ENCODE results near the gene AIFM3.

AIFM3 gene

GRCh38 chr22:20948450-20948849, 18.6 kb upstream of the AIFM3 start:
- H3K79me2 ChIP-seq (ENCODE audit: control insufficient read depth, low read length) = peaks cover 81% of the 10 kb centered on the region
- no peaks in the 10 kb centered on the region for H3F3A ChIP-seq (ENCODE audit: control insufficient read depth, insufficient read depth)
- H3K4me3 ChIP-seq (ENCODE audit: low read length) = no peak overlapping the region
- no peaks in the 10 kb centered on the region for H3K9me3 ChIP-seq (ENCODE audit: control insufficient read depth, insufficient read depth, low read length)
- H3K27ac ChIP-seq (ENCODE audit: low read depth, low read length) = no peak overlapping the region
- no peaks in the 10 kb centered on the region for H3K27me3 ChIP-seq (ENCODE audit: control insufficient read depth, low read length)
- H3K4me2 ChIP-seq (ENCODE audit: low read length) = no peak overlapping the region
- H3K9me2 ChIP-seq (replicated peaks; ENCODE audit: control insufficient read depth, low read length) = no peaks in the 10 kb centered on the region
- TF ChIP-seq CTCF (IDR thresholded peaks at IDR 0.05; ENCODE audit: low read depth, low read length, poor library complexity, severe bottlenecking) (no peak), EZH2phosphoT487 (IDR thresholded peaks at IDR 0.05; ENCODE audit: borderline replicate concordance, low read length) (no peak)
- peaks cover 16% of the 10 kb centered on the region for H4K20me1 ChIP-seq (ENCODE audit: control insufficient read depth, insufficient read depth, low read depth, low read length)
- peaks cover 71% of the 10 kb centered on the region for H3K36me3 ChIP-seq (ENCODE audit: control insufficient read depth, low read length)
- H3K4me1 ChIP-seq (ENCODE audit: control insufficient read depth, low read length) = no peaks in the 10 kb centered on the region

GRCh38 chr22:20948989-20949388, 18.1 kb upstream of the AIFM3 start:
- H3F3A ChIP-seq (ENCODE audit: control insufficient read depth, insufficient read depth) = no peaks in the 10 kb centered on the region
- no peak for TF ChIP-seq CTCF (IDR thresholded peaks at IDR 0.05; ENCODE audit: low read depth, low read length, poor library complexity, severe bottlenecking)
- no peak for TF ChIP-seq EZH2phosphoT487 (IDR thresholded peaks at IDR 0.05; ENCODE audit: borderline replicate concordance, low read length)
- H4K20me1 ChIP-seq (ENCODE audit: control insufficient read depth, insufficient read depth, low read depth, low read length) = peaks cover 11% of the 10 kb centered on the region
- H3K36me3 ChIP-seq (ENCODE audit: control insufficient read depth, low read length) = peaks cover 73% of the 10 kb centered on the region
- no peaks in the 10 kb centered on the region for H3K4me1 ChIP-seq (ENCODE audit: control insufficient read depth, low read length)
- H3K27ac ChIP-seq (ENCODE audit: low read depth, low read length) = no peak overlapping the region
- peaks cover 75% of the 10 kb centered on the region for H3K79me2 ChIP-seq (ENCODE audit: control insufficient read depth, low read length)
- no peak overlapping the region for H3K4me2 ChIP-seq (ENCODE audit: low read length)
- H3K9me2 ChIP-seq (replicated peaks; ENCODE audit: control insufficient read depth, low read length) = no peaks in the 10 kb centered on the region
- no peaks in the 10 kb centered on the region for H3K9me3 ChIP-seq (ENCODE audit: control insufficient read depth, insufficient read depth, low read length)
- H3K4me3 ChIP-seq (ENCODE audit: low read length) = no peak overlapping the region
- no peaks in the 10 kb centered on the region for H3K27me3 ChIP-seq (ENCODE audit: control insufficient read depth, low read length)

GRCh38 chr22:20949698-20950183, 17.3 kb upstream of the AIFM3 start:
- Histone ChIP-seq H3K4me2 (ENCODE audit: low read length) (no peak overlapping the region), H3K9me3 (ENCODE audit: control insufficient read depth, insufficient read depth, low read length) (no peaks in the 10 kb centered on the region), H3F3A (ENCODE audit: control insufficient read depth, insufficient read depth) (no peaks in the 10 kb centered on the region), H3K79me2 (ENCODE audit: control insufficient read depth, low read length) (peaks cover 68% of the 10 kb centered on the region), H3K9me2 (replicated peaks; ENCODE audit: control insufficient read depth, low read length) (no peaks in the 10 kb centered on the region), H4K20me1 (ENCODE audit: control insufficient read depth, insufficient read depth, low read depth, low read length) (peaks cover 11% of the 10 kb centered on the region), H3K4me3 (ENCODE audit: low read length) (no peak overlapping the region), H3K4me1 (ENCODE audit: control insufficient read depth, low read length) (no peaks in the 10 kb centered on the region), H3K27me3 (ENCODE audit: control insufficient read depth, low read length) (no peaks in the 10 kb centered on the region), H3K27ac (ENCODE audit: low read depth, low read length) (no peak overlapping the region), H3K36me3 (ENCODE audit: control insufficient read depth, low read length) (peaks cover 75% of the 10 kb centered on the region)
- TF ChIP-seq CTCF (IDR thresholded peaks at IDR 0.05; ENCODE audit: low read depth, low read length, poor library complexity, severe bottlenecking) (no peak), EZH2phosphoT487 (IDR thresholded peaks at IDR 0.05; ENCODE audit: borderline replicate concordance, low read length) (no peak)
